Upper lobe of left lung (tissue), 6 donors: ENCODE measurements around the gene POLA1. TPM values are rescaled to one million over a fixed set of nuclear protein-coding genes. Genes with fewer than 3 reads are reported as not detected.

Source experiments
- ATAC-seq, 2 donors: fragments of 200-7000 bp; cut with Tn5 transposase; one replicate each; pipeline ENCODE4 v1.9.1; 2022; ENCODE audit warnings: mild to moderate bottlenecking in 2 of 2, moderate library complexity in 2 of 2; ENCODE audit not compliant: low FRiP score in 2 of 2
- DNase-seq, 2 donors: peaks; one replicate each; pipeline ENCODE4 v3.0.0-alpha.2; 2019 to 2020
- H3K27ac ChIP-seq, 4 donors: fragments of 200-600 bp; sonication (generic); one replicate each; pipeline ENCODE4 v1.5.1; 2016 to 2019
- H3K27me3 ChIP-seq, 4 donors: fragments of 200-600 bp; sonication (generic); one replicate each; pipeline ENCODE4 v1.5.1; 2017 to 2019
- H3K36me3 ChIP-seq, 4 donors: fragments of 200-600 bp; sonication (generic); one replicate each; pipeline ENCODE4 v1.5.1; 2016 to 2019
- H3K4me1 ChIP-seq, 4 donors: fragments of 200-600 bp; sonication (generic); one replicate each; pipeline ENCODE4 v1.5.1; 2018 to 2019
- H3K4me3 ChIP-seq, 4 donors: fragments of 200-600 bp; sonication (generic); one replicate each; pipeline ENCODE4 v1.5.1; 2017 to 2019; ENCODE audit warnings: mild to moderate bottlenecking in 2 of 4, moderate library complexity in 1 of 4
- H3K9me3 ChIP-seq, 4 donors: fragments of 200-600 bp; sonication (generic); one replicate each; pipeline ENCODE4 v1.5.1; 2018 to 2019
- CTCF ChIP-seq, 6 experiments: fragments of 450-650 bp in 4 of 6; fragments of 200-600 bp in 2 of 6; sonication (generic) in 2 of 6; IDR thresholded peaks; one replicate each; pipeline ENCODE4 v1.5.1; 2016 to 2019; ENCODE audit warnings: antibody characterized with exemption in 6 of 6
- EP300 ChIP-seq, 4 donors: sonication (generic); formaldehyde crosslinking; IDR thresholded peaks; one replicate each; pipeline ENCODE4 v1.5.1; 2017; ENCODE audit warnings: antibody characterized with exemption in 4 of 4, control low read depth in 2 of 4
- POLR2A ChIP-seq, 4 donors: fragments of 450-650 bp; IDR thresholded peaks; one replicate each; pipeline ENCODE4 v1.5.1; 2016 to 2017; ENCODE audit warnings: antibody characterized with exemption in 4 of 4, mild to moderate bottlenecking in 2 of 4
- POLR2AphosphoS5 ChIP-seq, 2 donors: sonication (generic); formaldehyde crosslinking; IDR thresholded peaks; one replicate each; pipeline ENCODE4 v1.5.1; 2017; ENCODE audit warnings: antibody characterized with exemption in 2 of 2
- WGBS, 2 donors: methylation state at CpG; one replicate each; pipeline ENCODE4 v1.1.5; 2017 to 2018; 5-methylcytosine and 5-hydroxymethylcytosine counted together
- total RNA-seq, 6 donors: library from RNA; depleted of rRNA in 4 of 6; stranded (reverse); fragments of >200 nt in 4 of 6; gene quantifications; one replicate each; pipeline versions ENCODE4 v1.1.0 to v1.2.1, GENCODE V29; 2016 to 2021
- donor health status: DM: no; HTN: no; CAD: no; lungs with moderate emphysema.
- donor health status: DM: no; HTN: yes; CAD: no; lungs with severe emphysema.

Gene POLA1
- total RNA-seq, 6 donors from 2014 or later = 6.3 to 15.7 (median 8.9) TPM

- Histone ChIP-seq H3K4me3 (no peak overlapping the region), H3K4me1 (no peaks in the 10 kb centered on the region), H3K27me3 (no peaks in the 10 kb centered on the region), H3K9me3 (no peaks in the 10 kb centered on the region), H3K27ac (no peak overlapping the region), H3K36me3 (no peaks in the 10 kb centered on the region)
- ATAC-seq = no peak
- TF ChIP-seq POLR2AphosphoS5 (IDR thresholded peaks at IDR 0.05) (no peak), POLR2A (IDR thresholded peaks at IDR 0.05) (no peak), EP300 (IDR thresholded peaks at IDR 0.05) (no peak)
- WGBS, 2 donors = 73 to 99% methylated on average over 3 of the region's 3 CpGs
- DNase-seq = no peak
Measured at GRCh38 chrX:24920769-24921168, 227.1 kb downstream of the POLA1 start.

- TF ChIP-seq EP300 (IDR thresholded peaks at IDR 0.05) (no peak), CTCF (IDR thresholded peaks at IDR 0.05) (no peak), POLR2A (IDR thresholded peaks at IDR 0.05) (no peak), POLR2AphosphoS5 (IDR thresholded peaks at IDR 0.05) (no peak)
- Histone ChIP-seq H3K4me1 (no peaks in the 10 kb centered on the region), H3K27ac (no peak overlapping the region), H3K4me3 (no peak overlapping the region), H3K9me3 (no peaks in the 10 kb centered on the region), H3K36me3 (no peaks in the 10 kb centered on the region), H3K27me3 (no peaks in the 10 kb centered on the region)
- ATAC-seq (no peak), DNase-seq (no peak)
- WGBS, 2 donors = 73 to 78% methylated on average over 2 of the region's 2 CpGs
Measured at GRCh38 chrX:24925430-24925829, 231.7 kb downstream of the POLA1 start.

GRCh38 chrX:24927372-24927771 is 233.7 kb downstream of the POLA1 start:
- no peaks in the 10 kb centered on the region for H3K9me3 ChIP-seq
- no peaks in the 10 kb centered on the region for H3K36me3 ChIP-seq
- 75 to 91% methylated on average over 5 of the region's 5 CpGs for WGBS, 2 donors
- DNase-seq (no peak), ATAC-seq (no peak)
- no peak overlapping the region for H3K27ac ChIP-seq
- H3K4me1 ChIP-seq = no peaks in the 10 kb centered on the region
- no peak overlapping the region for H3K4me3 ChIP-seq
- H3K27me3 ChIP-seq = no peaks in the 10 kb centered on the region
- no peak for TF ChIP-seq EP300 (IDR thresholded peaks at IDR 0.05)
- TF ChIP-seq POLR2A (IDR thresholded peaks at IDR 0.05) = no peak
- TF ChIP-seq CTCF (IDR thresholded peaks at IDR 0.05) = no peak
- TF ChIP-seq POLR2AphosphoS5 (IDR thresholded peaks at IDR 0.05) = no peak

- Histone ChIP-seq H3K27ac (no peak overlapping the region), H3K9me3 (no peaks in the 10 kb centered on the region), H3K4me3 (no peak overlapping the region), H3K4me1 (no peaks in the 10 kb centered on the region), H3K27me3 (no peaks in the 10 kb centered on the region), H3K36me3 (no peaks in the 10 kb centered on the region)
- 82 to 97% methylated on average over 6 of the region's 6 CpGs for WGBS, 2 donors
- no peak for ATAC-seq
- no peak for TF ChIP-seq CTCF (IDR thresholded peaks at IDR 0.05)
- no peak for TF ChIP-seq POLR2A (IDR thresholded peaks at IDR 0.05)
- no peak for TF ChIP-seq EP300 (IDR thresholded peaks at IDR 0.05)
- no peak for TF ChIP-seq POLR2AphosphoS5 (IDR thresholded peaks at IDR 0.05)
- DNase-seq = no peak
Measured at GRCh38 chrX:24928114-24928513, 234.4 kb downstream of the POLA1 start.

- no peak for DNase-seq
- Histone ChIP-seq H3K27ac (no peak overlapping the region), H3K27me3 (no peaks in the 10 kb centered on the region), H3K4me1 (no peaks in the 10 kb centered on the region), H3K9me3 (no peaks in the 10 kb centered on the region), H3K36me3 (no peaks in the 10 kb centered on the region), H3K4me3 (no peak overlapping the region)
- ATAC-seq = no peak
- TF ChIP-seq POLR2A (IDR thresholded peaks at IDR 0.05) = no peak
- TF ChIP-seq EP300 (IDR thresholded peaks at IDR 0.05) = no peak
- no peak for TF ChIP-seq CTCF (IDR thresholded peaks at IDR 0.05)
- no peak for TF ChIP-seq POLR2AphosphoS5 (IDR thresholded peaks at IDR 0.05)
Measured at GRCh38 chrX:24934279-24934678, 240.6 kb downstream of the POLA1 start.
